GM21367 (cell line): ENCODE data around the gene PCDH9.

ENCODE experiments used
- ATAC-seq: cut with Tn5 transposase; IDR thresholded peaks from one replicate; pipeline ENCODE4 v1.9.1; 2021; ENCODE audit not compliant: unreplicated experiment

Gene PCDH9

DNA sequence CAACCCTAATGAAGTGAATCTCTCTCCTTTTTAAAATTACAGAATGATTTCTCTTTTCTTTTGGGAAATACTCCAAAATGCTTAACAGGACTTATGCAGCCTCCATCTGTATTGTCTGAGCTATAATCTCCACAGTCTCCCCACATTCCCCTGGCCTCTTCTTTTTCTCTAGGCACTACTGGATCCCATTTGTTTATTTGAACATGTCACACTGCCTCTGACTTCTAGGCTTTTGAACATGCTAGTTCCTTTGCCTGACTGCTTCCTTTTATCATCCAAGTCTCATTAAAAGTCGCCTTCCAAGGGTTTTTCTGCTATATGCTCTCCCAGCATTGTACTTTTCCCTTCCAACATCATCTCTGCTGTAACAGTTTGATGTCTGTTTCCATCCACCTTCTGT, 548.7 kb downstream of the PCDH9 start:
- no peak for ATAC-seq

GRCh38 chr13:66680031-66680430, 550.1 kb downstream of the PCDH9 start:
- ATAC-seq = no peak

- no peak for ATAC-seq
These were observed 554.5 kb downstream of the PCDH9 start for GRCh38 chr13:66675620-66676019.

DNA sequence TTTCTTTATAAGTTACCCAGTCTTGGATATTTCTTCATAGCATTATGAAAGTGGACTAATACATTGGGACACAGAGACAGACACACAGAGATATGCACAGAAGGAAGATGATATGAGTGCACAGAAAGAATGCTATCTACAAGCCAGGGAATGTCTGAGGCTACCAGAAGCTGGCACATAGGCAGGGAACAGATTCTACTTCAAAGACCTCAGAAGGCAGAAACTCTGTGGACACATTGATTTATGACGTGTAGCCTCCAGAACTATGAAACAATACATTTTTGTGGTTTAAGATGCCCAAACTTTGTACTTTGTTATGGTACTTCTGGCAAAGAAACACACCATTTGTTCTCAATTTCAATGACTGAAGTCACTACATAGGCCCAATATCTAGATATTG, 556.7 kb downstream of the PCDH9 start:
- no peak for ATAC-seq

DNA sequence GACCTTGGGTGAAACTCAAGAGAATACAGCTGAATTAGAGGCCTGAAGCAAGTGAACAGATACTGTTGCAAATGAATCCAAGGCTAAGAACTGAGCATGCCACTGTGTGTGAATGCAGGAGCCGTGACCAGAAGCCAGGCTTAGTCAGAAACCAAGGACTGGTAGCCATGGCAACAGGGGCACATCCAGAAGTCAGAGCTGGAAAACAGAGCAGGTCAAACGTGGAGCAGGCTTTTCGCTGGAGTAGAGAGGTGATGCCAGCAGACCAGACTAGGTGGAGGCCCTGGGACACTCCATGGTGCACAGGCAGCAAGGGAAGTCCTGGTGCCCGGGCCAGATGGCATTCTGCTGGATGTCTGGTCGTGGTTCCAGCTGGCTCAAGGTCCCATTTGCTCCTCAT, 564.1 kb downstream of the PCDH9 start:
- no peak for ATAC-seq

DNA sequence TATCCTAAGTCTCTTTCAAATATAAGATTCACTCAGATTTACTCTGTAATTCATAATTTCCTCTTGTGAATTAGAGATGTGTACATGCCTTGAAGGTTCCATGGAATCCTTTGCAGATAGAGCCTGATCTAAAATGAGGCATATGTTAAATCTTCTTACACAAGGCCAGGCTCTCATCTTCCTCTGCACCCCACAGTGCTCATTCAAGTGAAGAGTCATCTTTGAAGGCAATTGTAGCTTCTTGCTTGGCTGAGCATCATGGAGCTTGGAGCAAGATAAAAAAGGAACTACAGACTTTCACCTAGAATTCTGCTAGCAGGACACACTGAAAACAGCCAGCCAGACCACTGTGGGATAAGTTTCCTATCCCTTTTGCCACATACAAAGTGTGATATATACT, 566.4 kb downstream of the PCDH9 start:
- no peak for ATAC-seq

- ATAC-seq = no peak
These were observed 566.9 kb downstream of the PCDH9 start for GRCh38 chr13:66663206-66663605.

- no peak for ATAC-seq
These were observed 568.8 kb downstream of the PCDH9 start for GRCh38 chr13:66661336-66661735.

- ATAC-seq = no peak
These were observed 569.7 kb downstream of the PCDH9 start for GRCh38 chr13:66660468-66660813.

DNA sequence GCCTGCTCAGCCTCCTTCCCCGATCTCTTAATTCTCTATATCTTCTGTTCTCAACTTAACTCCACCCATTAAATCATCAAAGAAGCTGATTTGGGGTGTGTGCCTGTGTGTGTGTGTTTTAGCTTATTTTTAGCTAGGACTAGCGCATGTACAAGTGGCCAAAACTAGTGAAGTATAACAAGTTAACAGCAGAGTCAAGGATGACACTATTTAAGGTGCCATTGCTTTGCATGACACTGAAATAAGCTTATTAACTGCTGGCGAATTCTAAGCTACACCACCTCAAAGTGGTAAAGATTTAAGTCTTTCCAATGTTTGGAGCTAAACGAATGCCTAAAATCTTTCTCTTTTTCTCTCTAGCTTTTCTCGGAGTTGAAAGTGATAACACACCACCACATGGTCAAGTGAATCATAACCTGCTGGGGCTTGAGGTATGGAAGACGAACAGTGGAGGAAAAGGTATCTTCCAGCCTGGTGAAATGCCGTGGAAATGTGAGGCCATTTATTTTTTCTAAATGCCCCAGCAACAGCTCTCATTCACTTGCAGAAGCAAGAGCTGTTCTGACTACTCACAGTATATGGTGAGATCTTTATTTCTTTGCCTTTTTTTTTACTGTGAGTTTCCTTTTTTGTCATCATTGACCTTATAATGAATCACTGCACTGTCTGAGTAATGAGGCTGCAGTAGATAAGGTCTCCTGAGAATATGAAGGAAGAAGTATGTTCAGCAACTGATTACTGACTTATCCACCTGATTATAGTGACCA, 570.3 kb downstream of the PCDH9 start:
- ATAC-seq = peak; percentile 57

GRCh38 chr13:66659286-66659685, 570.9 kb downstream of the PCDH9 start:
- ATAC-seq = no peak

GRCh38 chr13:66657165-66657881, 572.8 kb downstream of the PCDH9 start:
- no peak for ATAC-seq

- no peak for ATAC-seq
These were observed 574.2 kb downstream of the PCDH9 start for GRCh38 chr13:66655847-66656454.

GRCh38 chr13:66644855-66645460, 585.2 kb downstream of the PCDH9 start:
- ATAC-seq = no peak

- no peak for ATAC-seq
These were observed 589.9 kb downstream of the PCDH9 start for GRCh38 chr13:66640231-66640630.

- ATAC-seq = no peak
These were observed 591.1 kb downstream of the PCDH9 start for GRCh38 chr13:66639044-66639443.

- ATAC-seq = no peak
These were observed 594.6 kb downstream of the PCDH9 start for GRCh38 chr13:66635526-66635925.

- no peak for ATAC-seq
These were observed 595.8 kb downstream of the PCDH9 start for GRCh38 chr13:66634384-66634783.

DNA sequence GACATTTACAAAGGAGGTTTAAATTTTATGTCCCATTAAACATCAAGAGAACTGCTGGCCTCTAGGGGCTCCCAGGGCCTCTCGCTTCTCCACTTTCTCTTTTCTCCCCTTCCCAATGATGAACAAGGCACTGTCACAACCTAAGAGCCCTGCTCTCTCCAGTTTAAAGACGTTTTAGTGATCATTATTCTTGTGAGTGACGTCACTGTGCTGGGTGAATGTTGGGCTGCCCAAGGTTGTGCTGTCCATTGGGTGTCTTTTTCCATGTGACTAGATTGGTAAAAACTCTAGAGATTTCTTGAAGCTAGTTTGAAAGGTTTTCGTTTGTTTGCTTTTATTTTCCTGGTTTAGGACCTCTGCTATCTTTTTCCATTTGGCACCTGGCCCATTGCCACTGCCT, 602.6 kb downstream of the PCDH9 start:
- ATAC-seq = no peak

DNA sequence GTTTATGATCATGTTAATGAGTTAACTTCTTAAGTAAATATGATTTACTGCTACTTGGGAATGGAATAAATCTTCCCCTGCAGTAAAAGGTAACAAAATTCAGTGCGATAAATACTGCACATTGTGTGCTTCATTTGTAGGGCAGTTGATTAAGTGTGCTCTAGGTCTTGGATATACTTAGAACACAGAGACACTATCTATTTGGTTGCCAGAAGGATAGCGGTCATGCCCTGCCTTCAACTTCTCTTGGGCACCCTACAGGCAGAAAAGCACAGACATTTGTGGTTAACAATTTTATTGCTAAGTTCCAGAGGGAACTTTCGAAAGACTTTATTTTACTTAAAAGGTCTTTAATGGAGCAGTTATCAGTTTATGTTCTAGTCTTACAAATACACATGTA, 605.8 kb downstream of the PCDH9 start:
- no peak for ATAC-seq

GRCh38 chr13:66623129-66623820, 606.9 kb downstream of the PCDH9 start:
- ATAC-seq = no peak
